ENCODE data around the gene HTR5A. TPM values are rescaled to one million over a fixed set of nuclear protein-coding genes. Genes with fewer than 3 reads are reported as not detected.
"Not testable (repeated sequence)": the region's sequence is repeated elsewhere in the genome, so short reads cannot be mapped to it uniquely, and the experiment has no call there.

The HTR5A gene
- total RNA-seq, result under 0.01 TPM

GRCh38 chr7:155069992-155070751 lies at the start of gene HTR5A:
TSS of gene HTR5A (plus strand) at chr7:155070324. CDS start at chr7:155070900, 576 bp downstream.
- DNase-seq (ENCODE audit: low read depth in 2 of 3, low spot score in 2 of 3), result peak; percentile 34 to 93 (median 89)

GRCh38 chr7:155020996-155021395 lies 49.1 kb upstream of the HTR5A start:
- DNase-seq (ENCODE audit: low read depth in 2 of 3, low spot score in 2 of 3), result no peak

GRCh38 chr7:155021699-155022145 lies 48.4 kb upstream of the HTR5A start:
- no peak for DNase-seq (ENCODE audit: low read depth in 2 of 3, low spot score in 2 of 3)

- DNase-seq (ENCODE audit: low read depth in 2 of 3, low spot score in 2 of 3), result no peak
These were observed 42.2 kb upstream of the HTR5A start for GRCh38 chr7:155027879-155028278.

GRCh38 chr7:155032978-155033377 lies 37.1 kb upstream of the HTR5A start:
- no peak for DNase-seq (ENCODE audit: low read depth in 2 of 3, low spot score in 2 of 3)

- DNase-seq (ENCODE audit: low read depth in 2 of 3, low spot score in 2 of 3), result not testable (repeated sequence)
These were observed 35.6 kb upstream of the HTR5A start for GRCh38 chr7:155034495-155034894.

GRCh38 chr7:155038335-155038734 lies 31.8 kb upstream of the HTR5A start:
- no peak for DNase-seq (ENCODE audit: low read depth in 2 of 3, low spot score in 2 of 3)

- DNase-seq (ENCODE audit: low read depth in 2 of 3, low spot score in 2 of 3), result no peak
These were observed 26.4 kb upstream of the HTR5A start for GRCh38 chr7:155043756-155044155.

- DNase-seq (ENCODE audit: low read depth in 2 of 3, low spot score in 2 of 3), result no peak
These were observed 22.1 kb upstream of the HTR5A start for GRCh38 chr7:155048006-155048405.

GRCh38 chr7:155051355-155051754 lies 18.8 kb upstream of the HTR5A start:
- DNase-seq (ENCODE audit: low read depth in 2 of 3, low spot score in 2 of 3), result no peak

GRCh38 chr7:155053002-155053401 lies 17.1 kb upstream of the HTR5A start:
- no peak for DNase-seq (ENCODE audit: low read depth in 2 of 3, low spot score in 2 of 3)

GRCh38 chr7:155054761-155055160 lies 15.4 kb upstream of the HTR5A start:
- no peak for DNase-seq (ENCODE audit: low read depth in 2 of 3, low spot score in 2 of 3)

GRCh38 chr7:155057076-155057475 lies 13.0 kb upstream of the HTR5A start:
- no peak for DNase-seq (ENCODE audit: low read depth in 2 of 3, low spot score in 2 of 3)

- DNase-seq (ENCODE audit: low read depth in 2 of 3, low spot score in 2 of 3), result no peak
These were observed 11.2 kb upstream of the HTR5A start for GRCh38 chr7:155058896-155059295.

- no peak for DNase-seq (ENCODE audit: low read depth in 2 of 3, low spot score in 2 of 3)
These were observed 10.4 kb upstream of the HTR5A start for GRCh38 chr7:155059703-155060102.

- no peak for DNase-seq (ENCODE audit: low read depth in 2 of 3, low spot score in 2 of 3)
These were observed 7.7 kb upstream of the HTR5A start for GRCh38 chr7:155062411-155062810.

GRCh38 chr7:155064186-155064585 lies 5.9 kb upstream of the HTR5A start:
- no peak for DNase-seq (ENCODE audit: low read depth in 2 of 3, low spot score in 2 of 3)

GRCh38 chr7:155066417-155066950 lies 3.6 kb upstream of the HTR5A start:
- DNase-seq (ENCODE audit: low read depth in 2 of 3, low spot score in 2 of 3), result no peak

GRCh38 chr7:155071121-155071651 lies 1.1 kb downstream of the HTR5A start:
- no peak for DNase-seq (ENCODE audit: low read depth in 2 of 3, low spot score in 2 of 3)

- no peak for DNase-seq (ENCODE audit: low read depth in 2 of 3, low spot score in 2 of 3)
These were observed 1.9 kb downstream of the HTR5A start for GRCh38 chr7:155071916-155072571.

GRCh38 chr7:155073922-155074321 lies 3.8 kb downstream of the HTR5A start:
- DNase-seq (ENCODE audit: low read depth in 2 of 3, low spot score in 2 of 3), result no peak

GRCh38 chr7:155084021-155084420 lies 13.9 kb downstream of the HTR5A start:
- no peak for DNase-seq (ENCODE audit: low read depth in 2 of 3, low spot score in 2 of 3)

All from hematopoietic multipotent progenitor cell (in vitro differentiated cells).